Measurements from ENCODE around the gene CD3G.

- TF ChIP-seq POLR2AphosphoS5 (IDR thresholded peaks at IDR 0.05; ENCODE audit: low read depth, low read length) (no peak), FOXP2 (optimal IDR thresholded peaks at IDR 0.05; ENCODE audit: borderline replicate concordance, extremely low read depth, extremely low read length, insufficient read depth) (no peak), SIN3A (IDR thresholded peaks at IDR 0.05; ENCODE audit: borderline replicate concordance, insufficient read depth, low read length) (no peak)
These were observed 42.4 kb upstream of the CD3G start for GRCh38 chr11:118301600-118302195.
